Anterior cingulate cortex (tissue), 58 donors: ENCODE data around the gene SBF2.
"Not testable (repeated sequence)": the region's sequence is repeated elsewhere in the genome, so short reads cannot be mapped to it uniquely, and the experiment has no call there.

Experiments used
- DNase-seq, 58 donors: peaks; one replicate each; lab custom pipeline; 2025; lab: John Stamatoyannopoulos, UW

Gene SBF2

GRCh38 chr11:9927670-9928069 is 366.3 kb downstream of the SBF2 start:
- DNase-seq = no peak

GRCh38 chr11:9923280-9923679 is 370.7 kb downstream of the SBF2 start:
- DNase-seq = no peak

GRCh38 chr11:9922806-9923205 is 371.2 kb downstream of the SBF2 start:
- no peak for DNase-seq

- DNase-seq = no peak
Observed at GRCh38 chr11:9916480-9916879, 377.5 kb downstream of the SBF2 start.

- no peak for DNase-seq
Observed at GRCh38 chr11:9914064-9914463, 380.0 kb downstream of the SBF2 start.

- DNase-seq = no peak
Observed at GRCh38 chr11:9905960-9906791, 387.8 kb downstream of the SBF2 start.

GRCh38 chr11:9905501-9905951 is 388.5 kb downstream of the SBF2 start:
- DNase-seq = no peak

- no peak for DNase-seq
Observed at GRCh38 chr11:9903579-9903978, 390.4 kb downstream of the SBF2 start.

- DNase-seq = no peak
Observed at GRCh38 chr11:9901943-9902342, 392.1 kb downstream of the SBF2 start.

GRCh38 chr11:9900253-9900652 is 393.8 kb downstream of the SBF2 start:
- not testable (repeated sequence) for DNase-seq

- no peak for DNase-seq
Observed at GRCh38 chr11:9899676-9900075, 394.3 kb downstream of the SBF2 start.

- no peak for DNase-seq
Observed at GRCh38 chr11:9896902-9897301, 397.1 kb downstream of the SBF2 start.

GRCh38 chr11:9895006-9895405 is 399.0 kb downstream of the SBF2 start:
- no peak for DNase-seq

GRCh38 chr11:9893474-9893873 is 400.5 kb downstream of the SBF2 start:
- no peak for DNase-seq

GRCh38 chr11:9888938-9889337 is 405.1 kb downstream of the SBF2 start:
- no peak for DNase-seq

GRCh38 chr11:9887472-9887871 is 406.5 kb downstream of the SBF2 start:
- no peak for DNase-seq

GRCh38 chr11:9886595-9886994 is 407.4 kb downstream of the SBF2 start:
- DNase-seq = no peak

- no peak for DNase-seq
Observed at GRCh38 chr11:9884601-9885000, 409.4 kb downstream of the SBF2 start.

- DNase-seq = no peak
Observed at GRCh38 chr11:9880657-9881056, 413.4 kb downstream of the SBF2 start.

- no peak for DNase-seq
Observed at GRCh38 chr11:9878936-9879335, 415.1 kb downstream of the SBF2 start.

GRCh38 chr11:9876331-9876730 is 417.7 kb downstream of the SBF2 start:
- DNase-seq = no peak

GRCh38 chr11:9875862-9876261 is 418.2 kb downstream of the SBF2 start:
- no peak for DNase-seq

GRCh38 chr11:9875399-9875798 is 418.6 kb downstream of the SBF2 start:
- DNase-seq = no peak
